ENCODE measurements around the gene MGMT. TPM values are rescaled to one million over a fixed set of nuclear protein-coding genes. Genes with fewer than 3 reads are reported as not detected.
A peak's percentile ranks its signal among the peaks of the same experiment; 100 is the strongest.

The MGMT gene
- total and polyA plus RNA-seq, 2 donors (not counting 1 experiment from before 2014, with no cell fraction given) = 1.9 to 29.1 TPM

DNA sequence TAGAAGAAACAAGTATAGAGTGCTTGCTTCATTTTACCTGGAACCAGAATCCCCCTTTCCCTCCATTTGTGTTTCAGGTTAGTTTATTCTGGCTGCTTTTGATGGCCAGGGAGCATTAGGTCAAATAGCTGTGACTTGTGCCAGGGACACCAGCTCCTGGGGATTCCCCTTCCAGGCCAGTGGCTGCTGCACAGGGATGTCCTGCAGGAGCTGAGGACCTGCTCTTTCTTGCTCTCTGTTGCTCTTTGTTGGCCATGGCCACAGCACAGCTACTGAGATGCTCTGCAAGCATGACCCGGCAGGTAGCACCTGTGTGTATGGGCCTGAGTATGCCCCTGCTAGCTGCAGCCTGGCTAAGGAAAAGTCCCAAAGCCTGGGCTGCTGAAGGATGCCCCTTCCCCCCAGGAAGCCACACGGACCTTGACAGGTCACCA is 288.1 kb downstream of the MGMT start:
- no peak for DNase-seq (ENCODE audit: low read depth in 2 of 2)
- Histone ChIP-seq H3K9ac (ENCODE audit: insufficient read depth, low read length) (no peak overlapping the region), H3K27ac (ENCODE audit: insufficient read depth, low read length) (no peak overlapping the region), H3K36me3 (ENCODE audit: control insufficient read depth, insufficient read depth, low read length) (no peaks in the 10 kb centered on the region), H3K27me3 (ENCODE audit: control insufficient read depth, insufficient read depth, low read length) (no peaks in the 10 kb centered on the region), H3K4me3 (replicated peaks in 1 of 4; ENCODE audit: control extremely low read depth in 1 of 4, insufficient read depth in 1 of 4, low read depth in 3 of 4, low read length in 4 of 4) (no peak overlapping the region), H3K9me3 (ENCODE audit: control insufficient read depth, insufficient read depth, low read depth, low read length) (no peaks in the 10 kb centered on the region), H3K4me2 (ENCODE audit: extremely low read depth, insufficient read depth, low read length) (no peak overlapping the region), H3K79me2 (ENCODE audit: control insufficient read depth, insufficient read depth, low read length) (no peaks in the 10 kb centered on the region), H2AFZ (ENCODE audit: low read length) (no peak overlapping the region), H4K20me1 (ENCODE audit: control insufficient read depth, extremely low read depth, insufficient read depth, low read length) (no peaks in the 10 kb centered on the region), H3K4me1 (ENCODE audit: control insufficient read depth, extremely low read depth, insufficient read depth, low read length) (no peaks in the 10 kb centered on the region)
- no peak for TF ChIP-seq EZH2 (IDR thresholded peaks at IDR 0.05; ENCODE audit: low read length, missing control alignments)
- no peak for TF ChIP-seq CTCF (conservative IDR thresholded peaks at IDR 0.05 in 1 of 2, IDR thresholded peaks at IDR 0.05 in 1 of 2; ENCODE audit: low read depth in 1 of 2, low read length in 2 of 2)

DNA sequence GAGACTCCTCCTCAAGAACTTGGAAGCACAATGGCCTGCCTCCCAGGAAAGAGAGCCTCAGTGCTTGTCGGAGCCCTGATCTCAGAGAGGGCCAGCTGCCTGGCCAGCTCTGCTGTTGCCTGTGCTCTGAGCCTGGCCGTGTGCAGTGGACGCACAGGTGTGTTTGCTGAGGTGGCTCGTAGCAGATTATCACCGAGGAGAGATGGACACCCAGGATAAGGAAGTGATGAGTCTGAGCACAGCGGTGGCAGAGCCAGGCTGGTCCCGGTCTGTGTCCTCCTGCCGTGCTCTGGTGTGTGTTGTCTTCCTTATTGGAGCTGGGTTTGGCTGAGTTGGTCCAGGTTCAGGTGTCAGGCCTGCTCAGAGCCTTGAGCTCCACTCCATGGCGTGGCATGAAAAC is 288.6 kb downstream of the MGMT start:
- Histone ChIP-seq H3K4me2 (ENCODE audit: extremely low read depth, insufficient read depth, low read length) (no peak overlapping the region), H3K79me2 (ENCODE audit: control insufficient read depth, insufficient read depth, low read length) (no peaks in the 10 kb centered on the region), H3K27ac (ENCODE audit: insufficient read depth, low read length) (no peak overlapping the region), H3K4me1 (ENCODE audit: control insufficient read depth, extremely low read depth, insufficient read depth, low read length) (no peaks in the 10 kb centered on the region), H3K9ac (ENCODE audit: insufficient read depth, low read length) (no peak overlapping the region), H4K20me1 (ENCODE audit: control insufficient read depth, extremely low read depth, insufficient read depth, low read length) (no peaks in the 10 kb centered on the region), H3K4me3 (replicated peaks in 1 of 4; ENCODE audit: control extremely low read depth in 1 of 4, insufficient read depth in 1 of 4, low read depth in 3 of 4, low read length in 4 of 4) (no peak overlapping the region), H3K36me3 (ENCODE audit: control insufficient read depth, insufficient read depth, low read length) (no peaks in the 10 kb centered on the region), H3K9me3 (ENCODE audit: control insufficient read depth, insufficient read depth, low read depth, low read length) (no peaks in the 10 kb centered on the region), H2AFZ (ENCODE audit: low read length) (no peak overlapping the region), H3K27me3 (ENCODE audit: control insufficient read depth, insufficient read depth, low read length) (no peaks in the 10 kb centered on the region)
- no peak for DNase-seq (ENCODE audit: low read depth in 2 of 2)
- TF ChIP-seq CTCF (conservative IDR thresholded peaks at IDR 0.05 in 1 of 2, IDR thresholded peaks at IDR 0.05 in 1 of 2; ENCODE audit: low read depth in 1 of 2, low read length in 2 of 2) (no peak), EZH2 (IDR thresholded peaks at IDR 0.05; ENCODE audit: low read length, missing control alignments) (no peak)

DNA sequence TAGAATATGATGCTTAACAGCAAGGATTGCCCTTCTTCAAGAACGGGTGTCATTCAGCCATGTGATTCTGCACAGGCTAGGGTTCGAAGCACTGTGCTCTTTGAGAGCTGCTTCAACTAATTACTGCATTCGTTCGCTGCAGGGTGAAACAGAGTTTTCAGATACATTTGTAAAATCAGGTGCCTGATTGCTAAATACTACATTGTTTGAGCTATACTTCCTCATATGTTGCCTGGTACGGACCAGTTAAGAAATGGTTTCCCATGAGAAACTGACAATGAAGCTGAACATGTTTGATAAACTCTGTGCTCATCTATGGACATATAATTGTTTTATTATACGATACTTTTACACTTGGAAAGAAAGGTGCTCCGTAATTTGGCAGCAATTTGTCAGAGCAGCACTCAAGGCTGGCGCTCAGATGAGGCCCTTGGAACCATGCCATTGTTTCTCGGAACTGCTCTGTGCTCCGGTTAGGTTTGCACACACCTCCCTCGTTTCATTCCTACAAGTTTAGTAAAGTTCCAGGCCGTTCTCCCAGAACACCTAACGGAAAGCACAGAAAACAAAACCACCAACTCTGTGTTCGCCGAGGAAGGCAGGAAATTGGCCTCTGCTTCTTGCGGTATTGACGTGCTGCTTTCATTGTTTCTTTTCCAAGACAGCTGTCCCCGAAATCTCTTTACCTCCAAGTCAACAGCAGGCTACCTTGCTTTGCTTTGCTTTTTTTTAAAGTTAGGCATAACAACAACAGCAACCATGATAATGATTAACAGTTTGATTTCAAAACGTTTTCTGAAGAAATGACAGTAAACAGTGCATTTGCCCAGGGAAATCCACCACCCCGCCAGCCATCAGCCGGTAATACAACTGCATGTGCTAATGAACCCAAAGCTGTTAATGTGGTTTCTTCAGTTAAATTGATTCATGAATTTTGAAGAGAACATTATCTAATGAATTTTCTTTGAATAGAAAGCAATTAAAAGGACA is 290.2 kb downstream of the MGMT start:
- H4K20me1 ChIP-seq (ENCODE audit: control insufficient read depth, extremely low read depth, insufficient read depth, low read length) = no peaks in the 10 kb centered on the region
- no peak overlapping the region for H3K27ac ChIP-seq (ENCODE audit: insufficient read depth, low read length)
- no peak overlapping the region for H3K4me2 ChIP-seq (ENCODE audit: extremely low read depth, insufficient read depth, low read length)
- TF ChIP-seq EZH2 (IDR thresholded peaks at IDR 0.05; ENCODE audit: low read length, missing control alignments) (no peak), CTCF (conservative IDR thresholded peaks at IDR 0.05 in 1 of 2, IDR thresholded peaks at IDR 0.05 in 1 of 2; ENCODE audit: low read depth in 1 of 2, low read length in 2 of 2) (no peak)
- no peaks in the 10 kb centered on the region for H3K36me3 ChIP-seq (ENCODE audit: control insufficient read depth, insufficient read depth, low read length)
- peak in 1 of 2 donors; percentile 34 for DNase-seq (ENCODE audit: low read depth in 2 of 2)
- no peak overlapping the region for H3K4me3 ChIP-seq (replicated peaks in 1 of 4; ENCODE audit: control extremely low read depth in 1 of 4, insufficient read depth in 1 of 4, low read depth in 3 of 4, low read length in 4 of 4)
- no peak overlapping the region for H2AFZ ChIP-seq (ENCODE audit: low read length)
- H3K9me3 ChIP-seq (ENCODE audit: control insufficient read depth, insufficient read depth, low read depth, low read length) = no peaks in the 10 kb centered on the region
- no peaks in the 10 kb centered on the region for H3K4me1 ChIP-seq (ENCODE audit: control insufficient read depth, extremely low read depth, insufficient read depth, low read length)
- no peak overlapping the region for H3K9ac ChIP-seq (ENCODE audit: insufficient read depth, low read length)
- H3K79me2 ChIP-seq (ENCODE audit: control insufficient read depth, insufficient read depth, low read length) = no peaks in the 10 kb centered on the region
- no peaks in the 10 kb centered on the region for H3K27me3 ChIP-seq (ENCODE audit: control insufficient read depth, insufficient read depth, low read length)

All from fibroblast of lung (primary cell).